ENCODE results near the gene ZNF184.

The ZNF184 gene

DNA sequence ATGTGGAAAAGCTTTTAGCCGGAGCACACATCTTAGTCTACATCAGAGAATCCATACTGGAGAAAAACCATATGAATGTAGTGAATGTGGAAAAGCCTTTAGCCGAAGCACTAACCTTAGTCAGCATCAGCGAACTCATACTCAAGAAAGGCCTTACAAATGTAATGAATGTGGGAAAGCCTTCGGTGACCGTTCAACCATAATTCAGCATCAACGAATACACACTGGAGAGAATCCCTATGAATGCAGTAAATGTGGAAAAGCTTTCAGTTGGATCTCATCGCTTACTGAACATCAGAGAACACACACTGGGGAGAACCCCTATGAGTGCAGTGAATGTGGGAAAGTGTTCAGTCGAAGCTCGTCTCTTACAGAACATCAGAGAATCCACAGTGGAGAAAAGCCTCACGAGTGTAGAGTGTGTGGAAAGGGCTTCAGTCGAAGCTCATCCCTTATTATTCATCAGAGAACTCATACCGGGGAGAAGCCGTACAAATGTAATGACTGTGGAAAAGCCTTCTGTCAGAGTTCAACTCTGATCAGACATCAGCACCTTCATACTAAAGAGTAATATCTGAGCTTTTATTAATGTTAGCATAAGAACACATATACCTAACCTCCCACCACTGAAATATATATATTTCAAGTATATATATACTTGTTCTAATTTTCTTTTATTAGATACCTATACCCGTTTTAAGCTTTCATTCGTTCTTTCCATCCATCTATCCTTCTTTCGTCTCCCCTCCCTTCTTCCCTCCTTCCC is 71.8 kb downstream of the ZNF184 start:
- Histone ChIP-seq H3K4me1 (ENCODE audit: control insufficient read depth in 5 of 5, insufficient read depth in 5 of 5, low read length in 5 of 5) (peaks cover 0 to under 1% (median 0%) of the 10 kb centered on the region in 5 donors), H3K9me3 (ENCODE audit: control insufficient read depth in 5 of 5, low read length in 5 of 5) (peaks cover 15 to 43% (median 22%) of the 10 kb centered on the region in 5 donors), H3K36me3 (ENCODE audit: control insufficient read depth in 5 of 5, insufficient read depth in 5 of 5, low read length in 5 of 5) (peaks cover 9 to 31% (median 26%) of the 10 kb centered on the region in 5 donors), H3K27ac (ENCODE audit: low read depth, low read length) (no peak overlapping the region), H3K27me3 (ENCODE audit: control insufficient read depth in 5 of 5, insufficient read depth in 4 of 5, low read length in 5 of 5) (no peaks in the 10 kb centered on the region), H3K9ac (ENCODE audit: low read length in 5 of 5) (no peak overlapping the region), H3K4me3 (ENCODE audit: low read depth in 1 of 5, low read length in 5 of 5) (peak overlapping the region in 3 of 5 donors; percentile 17 to 41 (median 24))

Data from subcutaneous abdominal adipose tissue (tissue), 5 donors.